Aortic smooth muscle cell (primary cell): ENCODE results near the gene RRP36. TPM values are rescaled to one million over a fixed set of nuclear protein-coding genes. Genes with fewer than 3 reads are reported as not detected.

Experiments used
- total RNA-seq: library from RNA; depleted of rRNA; stranded (reverse); fragments of >200 nt; gene quantifications from 2 replicates; pipeline ENCODE4 v1.2.3, GENCODE V29; 2014

The RRP36 gene
- 100.0 and 110 TPM in 2 replicates for total RNA-seq

GRCh38 chr6:43021270-43022047 is at the start of gene RRP36:
Gene RRP36 (plus strand): TSS chr6:43021623. CDS start chr6:43021655, 32 bp downstream.

GRCh38 chr6:42978839-42979522 is 42.4 kb upstream of the RRP36 start, which contains the start of gene PEX6:
Gene PEX6 (minus strand): TSS chr6:42979181. CDS start chr6:42979150, 31 bp downstream.

GRCh38 chr6:42984001-42984923 is 37.2 kb upstream of the RRP36 start, which contains the start of gene PPP2R5D:
Gene PPP2R5D (plus strand): TSS chr6:42984570. CDS start chr6:42984678, 108 bp downstream.

GRCh38 chr6:43013843-43014433 is 7.5 kb upstream of the RRP36 start, which contains the start of the genes KLHDC3 and MEA1:
Gene KLHDC3 (plus strand): TSS chr6:43014249. CDS start chr6:43017193, 2,944 bp downstream.
Gene MEA1 (minus strand): TSS chr6:43013946. CDS start chr6:43013813, 133 bp downstream.

GRCh38 chr6:43053545-43054205 is 32.3 kb downstream of the RRP36 start, which contains the start of gene CUL7:
Gene CUL7 (minus strand): TSS chr6:43053851. CDS start chr6:43052788, 1,063 bp downstream.

GRCh38 chr6:43059168-43060033 is 38.0 kb downstream of the RRP36 start, which contains the start of the genes KLC4 and MRPL2:
Gene KLC4 (plus strand): TSS chr6:43059631. CDS start chr6:43061336, 1,705 bp downstream.
Gene MRPL2 (minus strand): TSS chr6:43059434. CDS start chr6:43059381, 53 bp downstream.

GRCh38 chr6:43075670-43076463 is 54.4 kb downstream of the RRP36 start, which contains the start of gene PTK7:
Gene PTK7 (plus strand): TSS chr6:43076314. CDS start chr6:43076489, 175 bp downstream.

Other genes with a start within 250 kb of the RRP36 start
- gene BICRAL, start 239.6 kb upstream of the RRP36 start, total RNA-seq, result 6.2 and 8.0 TPM in 2 replicates
- 78.2 and 79.4 TPM in 2 replicates for gene RPL7L1, start 142.0 kb upstream of the RRP36 start, total RNA-seq
- gene PTCRA, start 105.6 kb upstream of the RRP36 start, total RNA-seq, result 0.12 TPM in 1 of 2 replicates, not detected in the other
- 25.8 and 31.8 TPM in 2 replicates for gene CNPY3, start 92.1 kb upstream of the RRP36 start, total RNA-seq
- 0.19 TPM in 1 of 2 replicates, not detected in the other for gene GNMT, start 60.9 kb upstream of the RRP36 start, total RNA-seq
- gene PEX6, start 42.4 kb upstream of the RRP36 start, total RNA-seq, result 24.0 and 35.3 TPM in 2 replicates
- 37.7 and 40.0 TPM in 2 replicates for gene PPP2R5D, start 37.1 kb upstream of the RRP36 start, total RNA-seq
- gene MEA1, start 7.7 kb upstream of the RRP36 start, total RNA-seq, result 81.7 and 91.8 TPM in 2 replicates
- 78.5 and 82.6 TPM in 2 replicates for gene KLHDC3, start 7.4 kb upstream of the RRP36 start, total RNA-seq
- gene CUL7, start 32.2 kb downstream of the RRP36 start, total RNA-seq, result 28.1 and 36.9 TPM in 2 replicates
- gene MRPL2, start 37.8 kb downstream of the RRP36 start, total RNA-seq, result 15.3 and 16.6 TPM in 2 replicates
- 11.4 and 15.2 TPM in 2 replicates for gene KLC4, start 38.0 kb downstream of the RRP36 start, total RNA-seq
- 13.2 and 13.7 TPM in 2 replicates for gene PTK7, start 54.7 kb downstream of the RRP36 start, total RNA-seq
- 14.5 and 15.7 TPM in 2 replicates for gene SRF, start 149.6 kb downstream of the RRP36 start, total RNA-seq
- gene CUL9, start 160.6 kb downstream of the RRP36 start, total RNA-seq, result 21.3 and 23.7 TPM in 2 replicates
- 42.3 and 45.3 TPM in 2 replicates for gene DNPH1, start 207.9 kb downstream of the RRP36 start, total RNA-seq
- under 0.01 TPM in 2 replicates for gene TTBK1, start 221.9 kb downstream of the RRP36 start, total RNA-seq